T-helper 1 cell treated with Interleukin-12 subunit alpha and Interleukin-12 subunit beta and Interleukin-4 antibody, amounts not matched to agents 30 μg/mL and 1 μg/mL, for 36 hours (primary cell): ENCODE results near the gene GNB1L.

Source experiments
- H3K27ac Mint-ChIP-seq: one replicate; pipeline ENCODE4 v1.8.0; 2021; ENCODE audit warnings: mild to moderate bottlenecking, mixed read lengths
- H3K27me3 Mint-ChIP-seq: one replicate; pipeline ENCODE4 v1.8.0; 2021; ENCODE audit warnings: low read depth, mixed read lengths
- H3K36me3 Mint-ChIP-seq: one replicate; pipeline ENCODE4 v1.8.0; 2021; ENCODE audit warnings: low read depth, mixed read lengths
- H3K4me1 Mint-ChIP-seq: one replicate; pipeline ENCODE4 v1.8.0; 2021; ENCODE audit warnings: low read depth, mixed read lengths
- H3K4me3 Mint-ChIP-seq: one replicate; pipeline ENCODE4 v1.8.0; 2021; ENCODE audit warnings: mild to moderate bottlenecking, moderate library complexity, mixed read lengths
- H3K9me3 Mint-ChIP-seq: one replicate; pipeline ENCODE4 v1.8.0; 2021; ENCODE audit warnings: mixed read lengths

GNB1L gene, protein sequence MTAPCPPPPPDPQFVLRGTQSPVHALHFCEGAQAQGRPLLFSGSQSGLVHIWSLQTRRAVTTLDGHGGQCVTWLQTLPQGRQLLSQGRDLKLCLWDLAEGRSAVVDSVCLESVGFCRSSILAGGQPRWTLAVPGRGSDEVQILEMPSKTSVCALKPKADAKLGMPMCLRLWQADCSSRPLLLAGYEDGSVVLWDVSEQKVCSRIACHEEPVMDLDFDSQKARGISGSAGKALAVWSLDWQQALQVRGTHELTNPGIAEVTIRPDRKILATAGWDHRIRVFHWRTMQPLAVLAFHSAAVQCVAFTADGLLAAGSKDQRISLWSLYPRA

DNA sequence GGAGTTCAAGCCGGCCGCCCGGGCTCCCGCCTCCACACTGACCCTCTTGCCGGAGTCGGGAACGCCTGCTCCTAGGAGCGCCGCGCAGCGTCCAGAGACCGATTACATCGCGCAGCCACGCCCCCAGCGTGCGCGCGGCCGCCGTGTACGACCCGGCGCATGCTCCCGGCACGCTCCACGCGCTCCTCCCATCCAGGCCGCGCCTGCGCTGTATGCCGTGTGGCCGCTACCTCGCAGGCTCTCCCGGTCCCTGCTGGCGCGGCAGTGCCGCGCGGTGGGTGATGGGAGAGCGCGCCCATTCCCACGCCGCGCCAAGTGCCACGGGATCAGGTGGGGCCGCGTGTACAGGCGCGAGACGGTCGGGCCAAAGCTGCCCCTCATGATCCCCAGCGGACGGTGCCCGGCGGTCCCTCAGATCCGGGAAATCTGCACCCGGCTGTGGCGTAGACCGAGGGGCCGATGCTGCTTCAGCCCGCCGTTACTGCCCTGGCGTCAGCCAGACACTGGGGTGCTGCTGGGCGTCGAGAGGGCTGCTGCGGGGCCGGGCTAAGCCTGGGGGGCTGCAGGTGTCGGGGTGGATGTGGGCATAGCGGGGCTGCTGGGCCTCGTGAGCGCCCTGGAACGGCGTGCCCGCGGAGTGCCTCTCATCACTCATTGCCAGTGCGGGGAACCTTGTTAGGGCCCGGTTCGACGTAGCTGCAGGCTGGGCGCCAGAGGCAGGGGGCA lies at the start of gene GNB1L, which contains the start of gene RTL10:
GNB1L (minus strand) TSS at position 97 of the 726 bp plus-strand sequence. CDS start 33,519 bp downstream, outside the sequence.
RTL10 (minus strand) TSS at position 97 of the 726 bp plus-strand sequence. CDS start 2,613 bp downstream, outside the sequence.
- H3K4me3 Mint-ChIP-seq: peak within 1 kb of the TSS; percentile 95
- peak within 1 kb of the TSS; percentile 90 for H3K27ac Mint-ChIP-seq
- H3K4me1 Mint-ChIP-seq: peaks cover 25% of the 10 kb centered on the region
- H3K36me3 Mint-ChIP-seq: peaks cover 12% of the 10 kb centered on the region
- no peaks in the 10 kb centered on the region for H3K27me3 Mint-ChIP-seq
- H3K9me3 Mint-ChIP-seq: no peaks in the 10 kb centered on the region

DNA sequence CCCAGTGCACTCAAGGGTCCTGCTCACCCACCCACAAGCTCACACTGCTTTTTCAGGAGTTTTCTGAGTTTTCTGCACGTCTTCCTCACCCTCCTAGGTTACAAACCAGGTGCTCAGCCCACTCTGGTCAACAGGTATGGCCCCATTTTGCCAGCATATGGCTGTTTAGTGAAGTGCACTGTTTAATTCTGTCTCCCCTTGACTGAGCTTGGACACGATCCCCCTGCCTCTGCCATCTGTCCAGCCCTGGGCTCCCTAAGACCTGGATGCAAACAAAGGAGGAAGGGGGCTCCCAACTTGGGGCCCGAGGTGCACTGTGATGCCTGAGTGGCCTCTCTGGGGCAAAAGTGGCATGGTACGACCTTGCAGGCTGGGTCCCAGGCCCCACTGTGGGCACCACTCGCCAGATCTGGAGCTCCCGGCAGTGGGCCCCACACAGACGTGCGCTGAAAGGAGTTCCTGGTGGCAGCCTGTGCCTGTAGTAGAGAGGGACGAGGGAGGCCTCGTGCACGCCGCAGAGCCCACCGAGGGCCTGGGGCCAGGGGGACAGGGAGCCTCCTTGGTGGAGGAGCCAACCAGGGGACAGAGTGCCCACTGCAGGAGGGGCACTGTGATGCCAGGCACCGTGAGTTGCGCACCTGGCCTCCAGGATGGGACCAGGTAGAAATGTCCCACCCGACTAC lies 49.6 kb upstream of the GNB1L start:
- Mint-ChIP-seq H3K9me3 (no peaks in the 10 kb centered on the region), H3K4me1 (no peaks in the 10 kb centered on the region), H3K36me3 (no peaks in the 10 kb centered on the region), H3K27me3 (no peaks in the 10 kb centered on the region), H3K27ac (no peak overlapping the region), H3K4me3 (no peak overlapping the region)

DNA sequence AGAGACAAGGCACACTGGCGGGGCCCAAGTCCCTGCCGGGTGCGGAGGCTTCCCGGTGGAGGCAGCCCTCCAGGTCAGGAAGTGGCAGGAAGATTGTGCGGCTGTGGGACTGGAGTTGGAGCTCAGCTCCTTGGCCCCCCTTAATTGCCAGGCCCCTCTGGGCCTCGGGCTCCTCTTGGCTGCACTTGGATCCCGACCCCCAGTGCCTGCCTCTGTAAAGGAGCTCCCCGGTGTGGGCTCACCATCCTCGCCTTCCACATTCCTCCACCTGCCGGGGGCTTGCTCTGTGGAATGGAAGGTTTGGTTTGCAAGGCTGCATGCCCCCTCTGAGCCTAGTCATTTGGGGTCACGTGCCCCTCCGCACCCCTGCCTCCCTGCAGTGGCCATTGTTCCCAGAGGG lies 48.8 kb upstream of the GNB1L start:
- Mint-ChIP-seq H3K4me1 (no peaks in the 10 kb centered on the region), H3K36me3 (no peaks in the 10 kb centered on the region), H3K27me3 (no peaks in the 10 kb centered on the region), H3K27ac (no peak overlapping the region), H3K4me3 (no peak overlapping the region), H3K9me3 (no peaks in the 10 kb centered on the region)

DNA sequence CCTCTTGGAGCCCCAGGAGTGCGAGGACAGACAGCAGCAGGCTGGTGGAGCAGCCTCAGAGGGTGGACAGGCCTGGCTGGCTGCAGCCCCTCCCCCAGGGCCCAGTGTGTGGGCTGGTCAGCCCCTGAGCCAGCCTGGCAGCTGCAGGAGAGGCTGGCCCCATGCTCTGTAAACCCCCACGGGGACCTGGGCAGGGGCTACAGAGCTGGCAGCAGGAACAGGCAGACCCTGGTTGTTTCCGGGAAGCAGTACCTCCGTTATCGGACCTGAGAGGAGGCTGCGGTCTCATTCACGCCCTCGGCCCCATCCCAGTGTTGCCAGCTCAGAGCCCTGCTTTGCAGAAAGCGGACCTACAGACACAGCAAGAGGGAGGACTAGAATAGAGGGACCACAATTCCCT lies 48.4 kb upstream of the GNB1L start:
- H3K4me3 Mint-ChIP-seq: no peak overlapping the region
- H3K4me1 Mint-ChIP-seq: no peaks in the 10 kb centered on the region
- H3K27me3 Mint-ChIP-seq: no peaks in the 10 kb centered on the region
- H3K9me3 Mint-ChIP-seq: no peaks in the 10 kb centered on the region
- H3K27ac Mint-ChIP-seq: no peak overlapping the region
- no peaks in the 10 kb centered on the region for H3K36me3 Mint-ChIP-seq

DNA sequence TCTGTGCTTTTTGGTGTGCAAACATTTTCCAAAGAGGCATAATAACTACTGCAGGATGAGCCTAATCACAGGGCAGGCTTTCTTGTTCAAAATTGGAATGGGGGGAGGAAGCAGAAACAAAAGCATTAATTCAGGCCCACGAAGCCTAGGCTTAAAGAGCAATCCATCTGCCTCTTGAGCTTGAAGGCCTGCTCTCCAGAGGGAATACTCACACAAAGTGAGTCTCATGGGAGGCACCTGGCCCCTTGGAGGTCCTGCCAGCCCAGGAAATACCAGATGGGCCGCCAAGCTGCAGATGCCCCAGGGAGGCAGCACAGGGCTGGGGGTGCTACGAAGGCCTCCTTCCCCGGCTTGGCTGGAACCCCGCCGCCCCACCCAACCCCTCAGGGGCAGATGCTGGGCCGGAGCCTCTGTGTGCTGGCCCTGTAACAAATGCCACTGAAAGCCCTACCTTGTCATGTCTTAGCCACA lies 47.6 kb upstream of the GNB1L start:
- Mint-ChIP-seq H3K27ac (no peak overlapping the region), H3K4me3 (no peak overlapping the region), H3K36me3 (no peaks in the 10 kb centered on the region)

DNA sequence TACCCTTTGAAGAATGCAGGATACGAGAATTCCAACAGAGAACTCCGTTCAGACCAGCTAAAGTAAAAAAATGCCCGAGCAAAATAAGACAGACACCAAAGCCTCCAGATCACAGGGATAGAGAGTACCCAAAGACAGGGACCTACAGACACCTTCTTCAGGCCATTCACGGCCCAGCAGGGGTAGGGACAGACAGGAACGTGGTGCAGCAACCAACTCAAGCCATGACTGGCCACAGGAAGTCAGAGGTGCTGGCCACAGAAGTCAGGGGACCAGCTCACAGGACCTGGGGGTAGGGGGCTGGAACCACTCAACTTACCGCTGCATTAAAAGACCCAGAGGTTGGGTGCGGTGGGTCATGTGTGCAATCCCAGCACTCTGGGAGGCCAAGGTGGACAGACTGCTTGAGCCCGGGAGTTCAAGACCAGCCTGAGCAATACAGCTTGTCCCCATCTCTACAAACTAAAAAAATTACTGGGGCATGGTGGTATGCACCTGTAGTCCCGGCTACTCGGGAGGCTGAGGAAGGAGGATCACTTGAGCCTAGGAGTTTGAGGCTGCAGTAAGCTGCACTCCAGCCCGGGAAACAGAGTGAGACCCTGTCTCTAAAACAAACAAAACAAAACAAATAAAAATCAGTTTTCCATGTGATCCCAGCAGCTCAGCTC lies 47.0 kb upstream of the GNB1L start:
- Mint-ChIP-seq H3K27me3 (no peaks in the 10 kb centered on the region), H3K36me3 (no peaks in the 10 kb centered on the region), H3K4me3 (no peak overlapping the region), H3K9me3 (no peaks in the 10 kb centered on the region), H3K27ac (no peak overlapping the region), H3K4me1 (peaks cover 1% of the 10 kb centered on the region)

More for the DNA sequence above, 47.6 kb upstream of the GNB1L start:
- no peaks in the 10 kb centered on the region for H3K4me1 Mint-ChIP-seq
- H3K9me3 Mint-ChIP-seq: no peaks in the 10 kb centered on the region
- no peaks in the 10 kb centered on the region for H3K27me3 Mint-ChIP-seq

DNA sequence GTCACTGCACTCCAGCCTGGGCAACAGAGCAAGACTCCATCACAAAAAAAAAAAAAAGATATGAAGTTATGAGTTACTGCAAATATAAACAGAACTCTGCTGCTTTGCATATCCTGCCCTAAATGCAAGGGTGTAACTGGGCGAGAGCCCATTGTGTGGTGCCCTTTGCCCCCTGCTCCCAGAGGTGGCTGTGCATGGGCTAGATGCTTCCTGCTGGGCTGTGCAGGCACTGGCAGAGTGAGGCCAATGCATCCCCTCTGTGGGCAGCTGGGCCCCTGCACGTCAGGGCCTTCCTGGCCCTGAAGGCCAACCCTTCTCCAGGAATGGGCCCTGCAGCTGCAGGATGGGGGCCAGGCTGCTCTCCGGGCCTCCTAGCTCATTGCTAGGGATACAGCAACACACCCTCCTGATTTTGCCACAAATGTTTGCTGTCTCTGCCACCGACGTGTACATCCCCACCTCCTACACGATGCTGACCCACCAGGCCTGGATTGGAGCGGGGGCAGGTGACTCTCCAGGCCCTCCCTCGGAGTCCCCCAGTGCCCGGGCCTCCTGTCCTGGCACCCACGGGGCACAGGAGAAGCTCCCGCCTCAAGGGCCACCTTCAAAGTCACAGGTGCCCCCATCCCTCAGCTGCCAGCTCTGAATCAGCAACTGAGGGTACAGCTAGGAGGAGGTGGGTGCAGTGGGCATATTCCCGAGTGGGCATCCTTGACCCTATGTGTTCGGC lies 46.2 kb upstream of the GNB1L start:
- no peaks in the 10 kb centered on the region for H3K36me3 Mint-ChIP-seq
- peaks cover 1% of the 10 kb centered on the region for H3K4me1 Mint-ChIP-seq
- no peak overlapping the region for H3K27ac Mint-ChIP-seq
- H3K27me3 Mint-ChIP-seq: no peaks in the 10 kb centered on the region
- no peak overlapping the region for H3K4me3 Mint-ChIP-seq
- no peaks in the 10 kb centered on the region for H3K9me3 Mint-ChIP-seq

DNA sequence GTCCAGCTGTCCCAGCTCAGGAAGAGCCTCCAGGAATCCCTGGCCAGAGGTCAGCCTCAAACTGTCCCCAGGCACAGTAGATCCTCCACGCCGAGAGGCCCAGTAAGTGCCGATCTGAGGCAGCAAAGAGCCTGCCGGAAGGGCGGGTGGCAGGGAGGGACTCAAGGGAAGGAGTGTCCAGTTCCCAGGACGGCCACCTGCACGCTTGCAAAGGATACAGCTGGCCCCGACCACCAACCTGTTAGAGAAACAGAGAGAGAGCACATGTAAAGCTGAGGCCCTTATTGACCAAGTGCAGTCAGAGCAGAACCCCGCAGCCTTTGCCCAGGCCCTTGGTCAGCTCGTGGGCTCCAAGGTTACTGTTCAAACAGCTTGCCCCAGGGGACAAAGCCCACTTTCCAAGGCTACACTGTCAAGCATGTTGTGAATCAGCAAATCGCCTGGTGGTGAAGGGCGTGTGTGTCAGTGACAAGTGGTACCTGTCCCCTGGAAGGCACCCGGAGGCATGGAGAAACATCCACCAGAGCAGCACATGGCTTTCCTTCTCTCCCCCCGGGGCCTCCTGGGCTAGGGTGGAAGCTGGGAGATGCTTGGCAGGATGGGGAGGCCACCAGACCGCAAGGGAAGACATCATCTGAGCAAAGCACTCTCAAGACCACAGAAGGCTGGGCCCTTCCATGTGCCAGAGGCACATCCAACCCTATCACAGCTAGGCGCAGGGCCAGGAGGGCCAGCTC lies 44.3 kb upstream of the GNB1L start:
- Mint-ChIP-seq H3K4me3 (no peak overlapping the region), H3K27me3 (no peaks in the 10 kb centered on the region), H3K9me3 (no peaks in the 10 kb centered on the region), H3K36me3 (peaks cover 1% of the 10 kb centered on the region), H3K4me1 (peaks cover 3% of the 10 kb centered on the region), H3K27ac (no peak overlapping the region)

DNA sequence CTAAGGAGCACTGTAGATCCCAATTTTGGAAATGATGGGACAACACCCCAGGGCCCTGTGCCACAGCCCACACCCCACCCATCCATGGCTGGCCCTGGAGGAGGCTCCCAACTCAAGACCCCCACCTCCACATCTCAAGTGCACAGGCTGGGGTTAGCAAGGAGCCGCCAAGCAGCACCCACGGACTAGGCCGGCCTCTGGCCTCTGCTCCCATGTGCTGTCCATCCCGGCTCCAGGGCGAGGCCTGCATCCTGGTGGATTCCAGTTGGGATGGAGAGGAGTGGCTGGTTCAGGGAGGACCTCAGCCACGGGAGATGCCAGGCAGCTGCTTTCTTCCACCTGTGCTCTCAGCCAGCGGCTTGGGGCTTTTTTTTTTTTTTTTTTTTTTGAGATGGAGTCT lies 43.5 kb upstream of the GNB1L start:
- H3K27me3 Mint-ChIP-seq: no peaks in the 10 kb centered on the region

DNA sequence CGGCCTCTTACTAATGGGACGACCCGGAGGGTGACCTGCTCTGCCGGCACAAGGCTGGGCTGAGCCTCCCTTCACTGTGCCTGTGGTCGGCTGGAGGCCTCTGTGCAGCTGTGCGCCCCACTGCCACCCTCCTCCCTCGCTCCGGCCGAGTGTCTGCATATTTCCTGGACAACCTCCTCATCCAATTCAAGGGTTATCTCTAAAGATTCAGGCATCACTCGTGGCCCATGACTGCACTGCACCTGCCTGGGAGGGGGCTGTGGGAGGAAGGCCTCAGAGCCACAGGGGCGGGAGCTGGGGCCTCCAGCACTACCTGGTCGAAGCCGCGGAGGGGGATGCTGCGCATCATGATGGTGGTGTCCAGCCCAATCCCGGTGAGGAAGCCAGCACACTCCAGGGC lies 43.1 kb upstream of the GNB1L start:
- Mint-ChIP-seq H3K36me3 (peaks cover 1% of the 10 kb centered on the region), H3K27me3 (no peaks in the 10 kb centered on the region), H3K4me3 (no peak overlapping the region), H3K27ac (no peak overlapping the region), H3K9me3 (no peaks in the 10 kb centered on the region), H3K4me1 (peaks cover 10% of the 10 kb centered on the region)

More for the DNA sequence above, 43.5 kb upstream of the GNB1L start:
- no peaks in the 10 kb centered on the region for H3K9me3 Mint-ChIP-seq
- H3K27ac Mint-ChIP-seq: no peak overlapping the region
- peaks cover 5% of the 10 kb centered on the region for H3K4me1 Mint-ChIP-seq
- peaks cover 1% of the 10 kb centered on the region for H3K36me3 Mint-ChIP-seq
- no peak overlapping the region for H3K4me3 Mint-ChIP-seq

DNA sequence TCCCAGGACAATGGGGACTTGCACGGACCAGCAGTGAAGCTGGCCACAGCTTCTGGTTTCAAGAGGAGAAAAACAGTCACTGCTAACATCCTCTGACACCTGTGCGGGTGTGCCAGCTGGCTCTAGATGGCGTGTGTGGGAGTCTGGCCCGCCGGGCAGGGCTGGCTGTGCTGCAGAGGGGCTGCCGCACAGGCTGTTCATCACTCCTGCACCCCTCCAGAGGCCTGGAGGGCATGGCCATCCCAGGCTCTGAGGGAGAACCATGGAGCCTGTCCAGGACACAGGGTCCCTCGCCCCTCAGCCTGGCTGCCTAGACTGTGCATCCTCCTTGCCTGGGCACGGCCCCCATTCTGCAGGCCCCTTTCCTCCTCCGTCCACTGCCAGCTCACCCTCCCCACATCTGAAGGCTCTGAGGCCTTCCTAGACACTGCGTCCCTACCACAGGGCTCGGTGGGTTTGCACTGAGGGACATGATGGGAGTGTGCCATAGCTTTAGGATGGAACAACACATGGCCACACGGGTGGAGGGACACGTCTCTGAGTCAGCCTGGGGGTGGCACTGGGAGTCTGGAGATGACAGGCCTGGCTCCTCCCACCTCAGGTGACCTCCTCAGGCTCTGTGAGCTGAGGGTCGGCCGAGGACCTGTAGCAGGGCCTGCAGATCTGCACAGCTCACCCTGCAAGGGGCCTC lies 42.1 kb upstream of the GNB1L start:
- Mint-ChIP-seq H3K36me3 (peaks cover 1% of the 10 kb centered on the region), H3K9me3 (no peaks in the 10 kb centered on the region), H3K4me3 (no peak overlapping the region), H3K4me1 (peaks cover 19% of the 10 kb centered on the region), H3K27me3 (no peaks in the 10 kb centered on the region), H3K27ac (no peak overlapping the region)

DNA sequence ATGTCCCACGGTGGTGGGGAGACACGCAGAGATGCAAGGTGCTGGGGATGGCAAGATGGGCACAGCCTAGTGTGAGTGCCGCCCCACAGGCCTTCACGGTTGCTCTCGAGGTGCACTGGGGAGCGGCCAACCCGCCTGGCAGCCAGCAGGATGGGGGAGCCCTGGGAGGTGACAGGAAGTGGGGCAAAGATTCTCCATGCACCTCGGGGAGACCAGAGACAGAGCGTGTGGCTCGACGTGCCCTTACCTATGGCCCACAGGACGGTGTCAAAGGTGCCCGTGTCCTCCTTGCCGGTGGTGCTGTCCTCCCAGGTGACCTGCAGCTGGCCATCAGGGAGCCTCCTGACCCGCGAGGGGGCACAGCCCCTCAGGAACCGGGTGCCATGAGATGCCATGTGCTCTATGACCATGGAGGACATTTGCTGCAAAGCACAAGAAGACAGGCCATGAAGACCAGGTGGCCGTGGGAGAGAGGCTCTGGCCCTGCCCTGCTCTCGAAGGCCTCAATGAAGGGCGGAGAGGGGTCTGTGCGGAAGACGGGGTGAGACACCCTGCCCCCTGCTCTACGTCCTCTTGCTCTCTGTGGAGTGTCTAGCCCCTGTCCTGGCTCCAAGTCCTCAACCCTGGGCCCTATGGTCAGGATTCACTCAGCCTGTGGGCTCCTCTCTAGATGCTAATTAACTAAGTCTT lies 40.6 kb upstream of the GNB1L start:
- Mint-ChIP-seq H3K9me3 (no peaks in the 10 kb centered on the region), H3K36me3 (peaks cover 1% of the 10 kb centered on the region), H3K27me3 (no peaks in the 10 kb centered on the region), H3K4me3 (no peak overlapping the region), H3K4me1 (peaks cover 32% of the 10 kb centered on the region), H3K27ac (no peak overlapping the region)
